DND-41 (cell line): ENCODE measurements around the gene PEPD.

Experiments used
- CTCF ChIP-seq: IDR thresholded peaks from 2 replicates; pipeline ENCODE4 v1.5.1; 2012; ENCODE audit warnings: borderline replicate concordance, low read length, moderate library complexity, mild to moderate bottlenecking; ENCODE audit not compliant: poor library complexity, severe bottlenecking; ENCODE audit errors: extremely low read depth
- EZH2 ChIP-seq: IDR thresholded peaks from 3 replicates; pipeline ENCODE4 v1.6.1; 2012; ENCODE audit warnings: borderline replicate concordance, low read depth, mild to moderate bottlenecking, moderate library complexity, low read length, inconsistent platforms; ENCODE audit not compliant: severe bottlenecking

GRCh38 chr19:33470040-33470330 lies 51.6 kb downstream of the PEPD start:
- TF ChIP-seq EZH2 (no peak), CTCF (no peak)
